ENCODE measurements around the gene TMC5. TPM values are rescaled to one million over a fixed set of nuclear protein-coding genes. Genes with fewer than 3 reads are reported as not detected.
A peak's percentile ranks its signal among the peaks of the same experiment; 100 is the strongest.

Gene TMC5
- total and polyA plus RNA-seq, 4 donors: 0.50 to 1.2 (median 0.83) TPM

- TF ChIP-seq CTCF (IDR thresholded peaks at IDR 0.05; ENCODE audit: low read depth, low read length, missing input control): no peak
- TF ChIP-seq GABPA (IDR thresholded peaks at IDR 0.05 in 1 of 2, conservative IDR thresholded peaks at IDR 0.05 in 1 of 2): peak; percentile 69 to 91
- peak in 1 of 2 donors; percentile 10 for TF ChIP-seq RAD21 (IDR thresholded peaks at IDR 0.05)
Measured at GRCh38 chr16:19523559-19524355, 106.1 kb downstream of the TMC5 start, which contains the start of gene CCP110 (continued).

- under 1% methylated on average over 11 of the region's 11 CpGs for WGBS
- Histone ChIP-seq H3K4me1 (ENCODE audit: control insufficient read depth in 4 of 4, insufficient read depth in 4 of 4, low read length in 3 of 4) (peaks cover 0 to 20% (median 17%) of the 10 kb centered on the region in 4 donors), H3K9me3 (ENCODE audit: control insufficient read depth in 4 of 4, low read length in 3 of 4) (no peaks in the 10 kb centered on the region), H3K27me3 (ENCODE audit: control insufficient read depth in 4 of 4, insufficient read depth in 4 of 4, low read length in 3 of 4) (no peaks in the 10 kb centered on the region), H3K4me3 (ENCODE audit: low read depth in 1 of 3, low read length in 3 of 3) (peak overlapping the region; percentile 85 to 100 (median 92)), H3K27ac (ENCODE audit: low read depth in 1 of 2, low read length in 2 of 2) (peak overlapping the region; percentile 19 to 54), H3K36me3 (ENCODE audit: control insufficient read depth in 4 of 4, insufficient read depth in 3 of 4, low read depth in 1 of 4, low read length in 3 of 4) (peaks cover 2 to 12% (median 6%) of the 10 kb centered on the region in 4 donors), H3K9ac (ENCODE audit: low read depth in 1 of 2, low read length in 2 of 2) (peak overlapping the region; percentile 32 to 72)
- DNase-seq (ENCODE audit: low spot score): no peak
- TF ChIP-seq FOXA1 (IDR thresholded peaks at IDR 0.05) (no peak), FOXA2 (IDR thresholded peaks at IDR 0.05) (no peak), JUND (IDR thresholded peaks at IDR 0.05) (no peak), YY1 (IDR thresholded peaks at IDR 0.05) (no peak), GABPA (IDR thresholded peaks at IDR 0.05 in 1 of 2, conservative IDR thresholded peaks at IDR 0.05 in 1 of 2) (no peak), RXRA (IDR thresholded peaks at IDR 0.05) (no peak), REST (IDR thresholded peaks at IDR 0.05) (no peak), MAX (IDR thresholded peaks at IDR 0.05) (no peak)
Measured at GRCh38 chr16:19524356-19524615, 106.6 kb downstream of the TMC5 start.

- peak; percentile 34 for DNase-seq (ENCODE audit: low spot score)
- peak overlapping the region in 1 of 2 donors; percentile 19 for H3K27ac ChIP-seq (ENCODE audit: low read depth in 1 of 2, low read length in 2 of 2)
- peaks cover 0 to 20% (median 17%) of the 10 kb centered on the region in 4 donors for H3K4me1 ChIP-seq (ENCODE audit: control insufficient read depth in 4 of 4, insufficient read depth in 4 of 4, low read length in 3 of 4)
- peak overlapping the region; percentile 32 to 72 for H3K9ac ChIP-seq (ENCODE audit: low read depth in 1 of 2, low read length in 2 of 2)
- H3K4me3 ChIP-seq (ENCODE audit: low read depth in 1 of 3, low read length in 3 of 3): peak overlapping the region; percentile 85 to 100 (median 92)
- peaks cover 2 to 12% (median 6%) of the 10 kb centered on the region in 4 donors for H3K36me3 ChIP-seq (ENCODE audit: control insufficient read depth in 4 of 4, insufficient read depth in 3 of 4, low read depth in 1 of 4, low read length in 3 of 4)
- no peaks in the 10 kb centered on the region for H3K9me3 ChIP-seq (ENCODE audit: control insufficient read depth in 4 of 4, low read length in 3 of 4)
- no peaks in the 10 kb centered on the region for H3K27me3 ChIP-seq (ENCODE audit: control insufficient read depth in 4 of 4, insufficient read depth in 4 of 4, low read length in 3 of 4)
- WGBS: 41% methylated on average over 19 of the region's 19 CpGs
- TF ChIP-seq FOXA1 (IDR thresholded peaks at IDR 0.05): no peak
- no peak for TF ChIP-seq JUND (IDR thresholded peaks at IDR 0.05)
- no peak for TF ChIP-seq GABPA (IDR thresholded peaks at IDR 0.05 in 1 of 2, conservative IDR thresholded peaks at IDR 0.05 in 1 of 2)
- no peak for TF ChIP-seq CTCF (IDR thresholded peaks at IDR 0.05; ENCODE audit: low read depth, low read length, missing input control)
- no peak for TF ChIP-seq FOXA2 (IDR thresholded peaks at IDR 0.05)
- no peak for TF ChIP-seq REST (IDR thresholded peaks at IDR 0.05)
- no peak for TF ChIP-seq RXRA (IDR thresholded peaks at IDR 0.05)
- no peak for TF ChIP-seq TAF1 (conservative IDR thresholded peaks at IDR 0.05)
- TF ChIP-seq HNF4A (conservative IDR thresholded peaks at IDR 0.05): no peak
- no peak for TF ChIP-seq HNF4G (IDR thresholded peaks at IDR 0.05)
- no peak for TF ChIP-seq SP1 (IDR thresholded peaks at IDR 0.05)
- TF ChIP-seq MAX (IDR thresholded peaks at IDR 0.05): no peak
Measured at GRCh38 chr16:19524616-19525384, 107.1 kb downstream of the TMC5 start.

Measured in liver (tissue), 9 donors.